T-helper 17 cell (primary cell): ENCODE measurements around the gene IDI2. TPM values are rescaled to one million over a fixed set of nuclear protein-coding genes. Genes with fewer than 3 reads are reported as not detected.

Experiments used
- ATAC-seq: fragments of 150-1000 bp; cut with Tn5 transposase; 2 replicates; pipeline ENCODE4 v1.10.0; 2021; ENCODE audit warnings: mild to moderate bottlenecking, moderate library complexity
- DNase-seq, 3 donors: peaks; one replicate each; pipeline versions ENCODE4 v3.0.0 to v3.0.0-alpha.2; 2020 to 2021
- H3K9me3 ChIP-seq: one replicate; pipeline ENCODE4 v1.7.0; 2013; ENCODE audit warnings: low read length, mild to moderate bottlenecking; ENCODE audit not compliant: control insufficient read depth, poor library complexity, severe bottlenecking
- H3K27ac Mint-ChIP-seq: one replicate; pipeline ENCODE4 v1.8.0; 2022; ENCODE audit warnings: mild to moderate bottlenecking, moderate library complexity, mixed read lengths
- H3K27me3 Mint-ChIP-seq: one replicate; pipeline ENCODE4 v1.8.0; 2022; ENCODE audit warnings: mixed read lengths
- H3K36me3 Mint-ChIP-seq: one replicate; pipeline ENCODE4 v1.8.0; 2022; ENCODE audit warnings: low read depth, mixed read lengths
- H3K4me1 Mint-ChIP-seq: one replicate; pipeline ENCODE4 v1.8.0; 2022; ENCODE audit warnings: mild to moderate bottlenecking, mixed read lengths
- H3K4me3 Mint-ChIP-seq: one replicate; pipeline ENCODE4 v1.8.0; 2022; ENCODE audit warnings: mild to moderate bottlenecking, moderate library complexity, mixed read lengths
- total RNA-seq, 4 donors: library from RNA in 2 of 4; stranded (reverse) in 2 of 4; gene quantifications; one replicate each; pipeline ENCODE4 v1.2.3 and lab custom pipeline; 2022 to 2026

Gene IDI2
- total RNA-seq, 2 donors from 2014 or later: not detected

GRCh38 chr10:978826-979421 is 46.7 kb downstream of the IDI2 start:
- no peak overlapping the region for H3K4me3 Mint-ChIP-seq
- H3K4me1 Mint-ChIP-seq: no peaks in the 10 kb centered on the region
- no peak overlapping the region for H3K27ac Mint-ChIP-seq
- no peak for DNase-seq
- no peaks in the 10 kb centered on the region for H3K36me3 Mint-ChIP-seq
- H3K9me3 ChIP-seq: no peaks in the 10 kb centered on the region
- H3K27me3 Mint-ChIP-seq: no peaks in the 10 kb centered on the region
- ATAC-seq: no peak

DNA sequence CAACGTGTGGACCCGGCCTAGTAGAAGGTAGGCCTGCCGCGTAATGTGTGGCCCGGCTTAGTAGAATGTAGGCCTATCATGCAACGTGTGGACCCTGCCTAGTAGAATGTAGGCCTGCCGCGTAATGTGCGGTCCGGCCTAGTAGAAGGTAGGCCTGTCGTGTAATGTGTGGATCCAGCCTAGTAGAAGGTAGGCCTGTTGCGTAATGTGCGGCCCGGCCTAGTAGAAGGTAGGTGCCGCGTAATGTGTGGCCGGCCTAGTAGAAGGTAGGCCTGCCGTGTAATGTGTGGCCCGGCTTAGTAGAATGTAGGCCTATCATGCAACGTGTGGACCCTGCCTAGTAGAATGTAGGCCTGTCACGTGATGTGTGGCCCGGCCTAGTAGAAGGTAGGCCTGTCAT is 49.3 kb downstream of the IDI2 start:
- Mint-ChIP-seq H3K4me3 (no peak overlapping the region), H3K27me3 (peaks cover under 1% of the 10 kb centered on the region), H3K36me3 (no peaks in the 10 kb centered on the region), H3K27ac (no peak overlapping the region), H3K4me1 (no peaks in the 10 kb centered on the region)
- no peak for ATAC-seq
- no peak for DNase-seq
- no peaks in the 10 kb centered on the region for H3K9me3 ChIP-seq

GRCh38 chr10:974785-975074 is 50.9 kb downstream of the IDI2 start:
- H3K36me3 Mint-ChIP-seq: no peaks in the 10 kb centered on the region
- peaks cover 17% of the 10 kb centered on the region for H3K27me3 Mint-ChIP-seq
- DNase-seq: no peak
- ATAC-seq: no peak
- peaks cover 2% of the 10 kb centered on the region for H3K4me1 Mint-ChIP-seq
- H3K27ac Mint-ChIP-seq: no peak overlapping the region
- no peak overlapping the region for H3K4me3 Mint-ChIP-seq
- H3K9me3 ChIP-seq: no peaks in the 10 kb centered on the region

- H3K9me3 ChIP-seq: no peaks in the 10 kb centered on the region
- no peak for DNase-seq
- ATAC-seq: no peak
- Mint-ChIP-seq H3K36me3 (no peaks in the 10 kb centered on the region), H3K27ac (no peak overlapping the region), H3K27me3 (peaks cover 22% of the 10 kb centered on the region), H3K4me1 (peaks cover 2% of the 10 kb centered on the region), H3K4me3 (no peak overlapping the region)
Measured at GRCh38 chr10:974038-974784, 51.4 kb downstream of the IDI2 start.

- no peak for ATAC-seq
- peaks cover 5% of the 10 kb centered on the region for H3K4me1 Mint-ChIP-seq
Measured at GRCh38 chr10:972763-973162, 52.9 kb downstream of the IDI2 start.

GRCh38 chr10:971613-972012 is 54.0 kb downstream of the IDI2 start:
- Mint-ChIP-seq H3K27me3 (peaks cover 32% of the 10 kb centered on the region), H3K36me3 (no peaks in the 10 kb centered on the region), H3K4me1 (peaks cover 11% of the 10 kb centered on the region), H3K27ac (no peak overlapping the region), H3K4me3 (no peak overlapping the region)
- DNase-seq (no peak), ATAC-seq (no peak)
- no peaks in the 10 kb centered on the region for H3K9me3 ChIP-seq

More at GRCh38 chr10:972763-973162, 52.9 kb downstream of the IDI2 start:
- H3K36me3 Mint-ChIP-seq: no peaks in the 10 kb centered on the region
- H3K27me3 Mint-ChIP-seq: peaks cover 32% of the 10 kb centered on the region
- H3K4me3 Mint-ChIP-seq: no peak overlapping the region
- no peak for DNase-seq
- no peak overlapping the region for H3K27ac Mint-ChIP-seq
- no peaks in the 10 kb centered on the region for H3K9me3 ChIP-seq

DNA sequence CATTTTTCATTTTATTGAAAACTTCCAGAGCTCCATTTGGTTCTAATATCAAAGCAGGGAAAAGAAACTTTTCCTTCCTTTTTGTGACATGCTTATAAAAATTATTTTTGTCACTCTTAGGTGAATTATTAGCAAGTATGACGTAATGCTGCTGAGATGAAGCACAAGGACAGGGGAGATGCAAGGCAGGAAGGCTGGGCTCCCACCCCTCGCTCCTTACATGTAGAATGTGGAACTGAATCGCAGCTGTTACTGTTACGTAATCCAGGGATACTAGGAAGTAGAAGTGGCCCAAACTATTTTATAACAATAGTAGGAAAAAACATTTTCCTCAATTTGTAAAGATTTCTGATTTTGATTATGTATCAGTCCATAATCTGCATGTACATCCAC is 54.5 kb downstream of the IDI2 start:
- DNase-seq (no peak), ATAC-seq (no peak)
- Mint-ChIP-seq H3K36me3 (no peaks in the 10 kb centered on the region), H3K27ac (no peak overlapping the region), H3K4me3 (no peak overlapping the region), H3K4me1 (peaks cover 11% of the 10 kb centered on the region), H3K27me3 (peaks cover 32% of the 10 kb centered on the region)
- no peaks in the 10 kb centered on the region for H3K9me3 ChIP-seq

DNA sequence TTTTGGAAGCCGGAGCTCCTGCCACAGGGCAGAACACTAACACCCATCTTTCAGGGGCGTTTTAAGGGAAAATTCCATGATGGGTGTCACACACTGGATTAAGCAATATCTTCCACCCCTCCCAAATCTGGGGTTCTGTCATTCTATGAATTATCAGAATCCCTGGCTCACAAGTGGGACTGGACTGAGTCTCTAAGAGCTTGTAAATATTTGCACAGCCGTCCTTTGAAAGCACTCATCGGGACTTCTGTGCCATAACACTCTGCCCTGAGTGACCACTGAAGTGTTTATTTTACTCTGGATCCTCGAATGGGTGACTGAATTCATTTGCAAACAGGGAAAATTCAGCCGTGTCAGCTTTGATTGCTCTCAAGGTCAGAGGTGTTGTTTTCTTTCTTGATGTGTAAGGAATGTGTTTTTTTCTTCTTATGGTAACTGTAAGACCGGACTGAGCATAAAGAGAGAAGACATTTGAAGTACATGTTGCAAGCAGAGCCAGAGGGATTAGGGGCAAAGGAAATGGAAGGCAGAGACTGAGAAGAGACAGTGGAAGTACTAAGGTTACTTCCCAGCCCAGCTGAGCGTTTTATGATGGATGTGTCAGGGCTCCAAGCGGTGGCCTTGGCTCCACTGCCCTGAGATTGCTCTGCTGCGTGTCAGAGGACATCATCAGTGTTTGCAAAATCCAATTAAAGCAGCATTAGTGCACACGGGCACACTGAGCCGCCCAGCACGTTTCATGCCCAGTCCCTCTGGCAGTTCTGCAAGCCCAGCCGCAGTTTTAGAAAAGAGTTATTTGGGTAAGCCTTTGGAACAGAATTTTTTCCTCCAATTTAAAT is 55.1 kb downstream of the IDI2 start:
- DNase-seq (no peak), ATAC-seq (no peak)
- peaks cover 32% of the 10 kb centered on the region for H3K27me3 Mint-ChIP-seq
- H3K9me3 ChIP-seq: no peaks in the 10 kb centered on the region
- no peak overlapping the region for H3K4me3 Mint-ChIP-seq
- H3K27ac Mint-ChIP-seq: no peak overlapping the region
- peaks cover 11% of the 10 kb centered on the region for H3K4me1 Mint-ChIP-seq
- no peaks in the 10 kb centered on the region for H3K36me3 Mint-ChIP-seq

- no peaks in the 10 kb centered on the region for H3K36me3 Mint-ChIP-seq
- H3K4me1 Mint-ChIP-seq: peaks cover 11% of the 10 kb centered on the region
- DNase-seq (no peak), ATAC-seq (no peak)
- no peak overlapping the region for H3K27ac Mint-ChIP-seq
- H3K4me3 Mint-ChIP-seq: no peak overlapping the region
- H3K9me3 ChIP-seq: no peaks in the 10 kb centered on the region
- peaks cover 32% of the 10 kb centered on the region for H3K27me3 Mint-ChIP-seq
Measured at GRCh38 chr10:969473-970150, 56.0 kb downstream of the IDI2 start.

Other genes with a start within 250 kb of the IDI2 start
- 10 to 100 TPM; 59.4 to 72.9 TPM for gene LARP4B, start 94.2 kb downstream of the IDI2 start, total RNA-seq
- gene GTPBP4, start 37.4 kb downstream of the IDI2 start, total RNA-seq: 10 to 100 TPM; 44.4 to 52.7 TPM
- 100 to 1,000 TPM; 116 to 134 TPM for gene IDI1, start 23.3 kb upstream of the IDI2 start, total RNA-seq
- gene WDR37, start 30.5 kb upstream of the IDI2 start, total RNA-seq: 10 to 100 TPM; 23.6 to 29.7 TPM